NCI-H2227 (cell line): ENCODE results near the gene CPLX3.

Experiments used
- DNase-seq: peaks from one replicate; lab custom pipeline; 2025; ENCODE audit not compliant: unreplicated experiment; lab: John Stamatoyannopoulos, UW

CPLX3 gene

DNA sequence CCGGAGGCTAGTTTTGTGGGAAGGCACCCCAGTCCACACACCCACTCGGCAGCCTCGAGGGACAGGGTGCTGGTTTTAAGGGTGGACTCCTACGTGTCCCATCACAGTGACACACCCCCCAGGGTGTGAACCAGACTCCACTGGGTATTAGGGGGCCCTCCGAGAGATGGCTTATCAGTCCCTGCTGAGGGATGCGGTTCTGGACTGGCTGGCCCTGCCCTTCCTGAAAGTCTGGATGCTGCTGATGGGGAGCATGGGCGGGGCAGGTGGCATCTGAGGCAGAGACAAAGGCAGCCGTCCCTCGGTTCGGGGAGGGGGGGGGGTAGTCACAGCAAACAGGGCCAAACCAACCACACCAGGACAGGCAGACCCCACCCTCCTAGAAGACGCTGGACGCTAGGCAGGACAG lies 17.5 kb downstream of the CPLX3 start:
- DNase-seq, result no peak

- DNase-seq, result no peak
Observed at GRCh38 chr15:74844319-74845207, 18.1 kb downstream of the CPLX3 start.

DNA sequence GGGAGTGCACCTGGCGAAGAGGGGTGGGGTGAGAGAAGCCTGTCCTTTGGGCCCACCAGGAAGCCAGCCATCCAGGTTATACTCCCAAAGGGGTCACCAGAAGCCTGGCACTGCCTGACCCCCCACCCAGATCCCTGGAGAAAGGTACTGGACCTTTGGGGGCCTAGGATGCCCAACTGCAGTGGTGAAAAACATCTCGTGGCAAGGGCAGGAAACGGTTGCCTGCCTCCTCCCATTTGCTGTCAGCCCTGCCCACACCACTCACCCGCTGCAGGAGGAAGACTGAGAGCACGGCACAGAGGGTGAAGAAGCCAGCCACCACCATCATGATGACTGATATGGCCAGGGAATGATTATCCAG lies 18.8 kb downstream of the CPLX3 start:
- no peak for DNase-seq

DNA sequence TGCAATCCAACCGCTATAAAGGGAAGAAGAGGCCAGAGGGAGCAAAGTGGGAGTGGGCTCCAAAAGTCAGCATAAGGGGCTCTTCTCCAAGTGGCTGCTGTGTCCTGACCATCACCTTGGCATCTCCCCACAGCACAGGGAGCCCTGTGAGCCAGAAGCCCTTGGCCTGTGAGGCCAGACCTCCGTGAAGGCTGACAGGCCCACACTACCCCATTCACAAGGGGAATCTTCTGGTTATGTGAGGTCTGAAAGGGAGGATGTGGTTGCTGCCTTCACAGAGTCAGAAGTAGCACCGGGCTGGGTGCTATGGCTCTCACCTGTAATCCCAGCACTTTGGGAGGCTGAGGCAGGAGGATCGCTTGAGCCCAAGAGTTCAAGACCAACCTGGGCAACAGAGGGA lies 19.2 kb downstream of the CPLX3 start:
- no peak for DNase-seq

DNA sequence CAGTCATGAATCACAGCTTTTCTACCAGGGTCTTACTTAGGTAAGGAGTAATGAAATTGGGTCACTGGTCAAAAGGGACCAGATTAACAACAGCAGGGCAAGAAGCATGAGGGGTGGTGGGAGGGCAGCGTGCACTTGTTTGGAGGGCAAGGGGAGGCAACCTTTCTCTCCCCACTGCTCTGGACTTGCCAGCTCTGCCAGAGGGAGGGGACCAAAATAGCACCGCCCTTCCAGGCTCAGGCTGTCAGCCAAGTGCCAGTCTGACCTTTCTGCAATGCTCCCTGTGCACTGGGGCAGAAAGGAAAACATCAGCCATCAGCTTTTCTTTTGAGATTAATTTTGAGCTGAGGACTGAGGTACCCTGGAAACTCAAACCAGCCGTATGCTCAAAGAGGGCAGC lies 21.0 kb downstream of the CPLX3 start:
- no peak for DNase-seq

- DNase-seq, result no peak
Observed at GRCh38 chr15:74850393-74850792, 24.0 kb downstream of the CPLX3 start.

DNA sequence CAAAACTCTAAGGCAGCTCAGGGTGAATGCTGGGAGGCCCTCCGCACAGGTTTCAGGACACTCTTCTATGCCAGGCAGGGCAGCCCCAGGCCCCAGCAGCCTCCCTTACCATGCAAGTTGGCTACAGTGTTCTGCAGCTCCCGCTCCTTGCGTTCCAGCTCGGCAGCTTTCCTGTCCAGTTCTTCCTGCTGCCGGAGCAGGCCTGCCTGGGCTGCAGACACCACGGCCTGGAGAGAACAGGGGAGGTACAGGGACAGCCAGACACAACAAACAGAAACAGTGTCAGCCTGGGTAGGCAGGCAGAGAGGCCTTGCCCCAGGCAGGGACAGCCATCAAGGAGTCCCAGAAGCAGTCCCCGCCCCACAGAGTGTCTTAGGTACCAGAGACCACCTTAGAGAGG lies 25.5 kb downstream of the CPLX3 start:
- DNase-seq, result no peak

- DNase-seq, result no peak
Observed at GRCh38 chr15:74854453-74855022, 28.1 kb downstream of the CPLX3 start.

DNA sequence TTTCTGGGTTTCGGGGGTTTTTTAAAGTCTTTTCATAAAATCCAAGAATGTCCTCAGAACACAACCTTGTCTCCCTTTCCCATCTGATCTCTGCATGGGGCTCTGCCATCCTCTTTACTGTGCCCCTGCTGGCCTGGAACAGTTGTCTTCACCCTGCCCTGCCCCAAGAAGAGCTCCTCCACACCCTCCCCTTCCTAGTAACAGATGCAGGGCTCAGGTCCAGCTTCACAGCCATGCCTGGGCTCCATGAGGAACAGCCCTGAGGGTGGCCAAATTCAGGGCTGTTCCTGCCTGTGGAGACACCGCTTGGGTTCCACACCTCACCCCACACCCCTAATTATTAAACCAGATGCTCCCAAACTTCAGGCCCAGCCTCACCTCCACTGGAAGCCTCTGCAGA lies 29.4 kb downstream of the CPLX3 start:
- DNase-seq, result no peak

GRCh38 chr15:74856537-74856936 lies 30.1 kb downstream of the CPLX3 start:
- no peak for DNase-seq

DNA sequence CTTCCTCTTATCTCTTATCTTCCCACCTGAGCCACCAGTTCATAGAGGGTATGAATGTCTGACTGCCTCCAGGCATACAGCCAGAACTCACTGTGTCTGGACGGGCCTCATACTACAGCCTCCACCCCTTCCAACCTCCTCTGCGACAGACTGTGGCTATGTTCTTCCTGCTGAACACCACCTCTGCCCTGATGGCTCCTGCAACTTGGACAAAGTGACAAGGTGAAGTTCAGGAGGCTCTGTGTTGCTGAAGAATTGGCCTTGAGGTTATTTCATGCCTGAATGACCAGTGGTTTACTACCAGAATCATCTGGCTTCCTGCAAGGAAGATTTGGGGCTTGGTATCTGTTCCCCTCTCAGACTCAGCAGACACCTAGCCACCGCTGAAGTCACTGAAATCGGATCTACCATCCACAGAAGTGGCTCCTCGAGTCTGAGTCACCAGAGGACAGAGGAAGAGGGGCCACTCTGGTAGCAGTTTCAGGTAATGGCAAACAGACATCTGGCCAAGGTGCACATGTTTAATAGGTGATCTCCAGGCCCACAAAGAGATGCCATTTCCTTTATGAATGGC lies 30.7 kb downstream of the CPLX3 start:
- no peak for DNase-seq

DNA sequence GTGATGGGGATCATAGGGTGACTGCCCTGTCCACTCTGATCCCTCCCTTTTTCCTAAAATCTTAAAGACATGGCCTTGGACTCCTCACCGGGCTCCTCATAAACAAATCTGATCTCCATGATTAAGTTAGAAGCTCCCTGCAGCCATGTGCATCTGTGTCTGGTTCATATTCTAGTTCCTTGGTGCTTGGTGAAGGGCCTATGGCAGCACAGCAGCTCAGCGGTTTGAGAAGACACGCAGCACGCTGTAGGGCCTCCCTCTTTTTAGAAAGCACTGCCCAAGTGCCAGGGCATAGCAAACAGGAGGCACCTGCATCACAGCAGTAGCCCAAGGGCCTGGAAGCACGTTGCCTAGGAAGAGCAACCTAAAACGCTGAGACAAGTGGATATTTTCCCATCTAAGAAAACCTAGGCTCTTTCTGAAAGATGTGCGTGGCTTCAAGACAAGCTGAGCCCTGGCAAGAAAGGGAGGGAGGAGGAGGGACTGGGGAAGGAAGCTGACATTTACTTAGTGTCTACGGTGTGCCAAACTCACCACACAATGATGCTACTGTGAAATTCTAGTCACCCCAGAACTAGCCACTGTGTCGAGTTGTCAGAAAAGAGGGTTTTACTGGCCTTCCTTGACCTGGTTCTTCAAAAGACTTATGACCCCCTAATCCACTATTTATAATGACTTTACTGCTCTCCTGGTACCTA lies 31.4 kb downstream of the CPLX3 start:
- DNase-seq, result no peak

- no peak for DNase-seq
Observed at GRCh38 chr15:74858369-74858740, 31.9 kb downstream of the CPLX3 start.

DNA sequence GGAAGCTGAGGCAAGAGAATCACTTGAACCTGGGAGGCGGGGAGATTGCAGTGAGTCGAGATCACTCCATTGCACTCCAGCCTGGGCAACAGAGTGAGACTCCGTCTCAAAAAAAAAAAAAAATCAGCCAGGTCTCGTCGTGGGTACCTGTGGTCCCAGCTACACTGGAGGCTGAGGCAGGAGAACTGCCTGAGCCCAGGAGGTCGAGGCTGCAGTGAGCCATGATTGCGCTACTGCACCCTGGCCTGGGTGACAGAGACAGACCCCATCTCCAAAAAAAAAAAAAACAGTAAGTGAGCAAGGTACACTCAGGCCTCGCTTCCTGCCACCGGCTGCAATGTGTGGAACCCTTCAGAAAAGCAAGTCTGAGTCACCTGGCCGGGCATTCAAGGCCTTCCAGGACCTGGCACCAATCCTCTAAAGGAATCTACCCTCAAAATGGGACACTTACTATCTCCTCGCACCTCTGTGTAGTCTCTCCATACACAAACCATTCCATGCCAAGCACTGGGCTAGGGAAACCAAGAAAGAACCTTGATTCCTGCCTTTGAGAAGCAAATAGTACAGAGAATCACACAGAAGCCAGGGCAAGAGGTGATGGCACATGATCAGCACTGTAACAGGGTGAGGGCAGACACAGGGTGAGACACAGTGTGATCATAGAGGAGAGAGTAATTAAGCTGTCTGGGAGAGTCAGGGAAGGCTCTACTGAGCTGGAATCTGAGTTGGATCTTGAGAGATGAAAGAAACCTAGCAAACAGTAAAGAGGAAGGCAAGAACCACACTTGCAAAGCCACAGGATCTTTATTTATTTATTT lies 37.0 kb downstream of the CPLX3 start:
- no peak for DNase-seq

GRCh38 chr15:74864296-74864695 lies 37.9 kb downstream of the CPLX3 start:
- DNase-seq, result no peak

GRCh38 chr15:74865316-74865715 lies 38.9 kb downstream of the CPLX3 start:
- no peak for DNase-seq

DNA sequence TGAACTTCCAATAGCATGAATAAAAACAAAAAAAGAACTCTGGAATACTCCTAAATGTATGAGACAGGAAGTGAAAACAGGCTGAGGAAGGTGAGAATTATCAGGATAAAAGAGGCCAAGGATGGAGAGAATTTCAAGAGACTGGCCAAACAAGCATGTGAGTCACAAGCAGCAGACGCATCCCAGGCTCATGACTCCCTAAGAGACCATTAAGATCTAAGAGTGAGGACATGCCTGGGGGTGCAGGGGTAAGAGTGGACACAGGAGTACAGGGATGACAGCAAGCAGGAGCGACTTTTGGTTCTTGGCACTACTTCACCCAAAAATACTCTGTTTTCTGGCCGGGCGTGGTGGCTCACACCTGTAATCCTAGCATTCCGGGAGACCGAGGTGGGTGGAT lies 39.7 kb downstream of the CPLX3 start:
- no peak for DNase-seq

- DNase-seq, result no peak
Observed at GRCh38 chr15:74867466-74868038, 41.1 kb downstream of the CPLX3 start.

DNA sequence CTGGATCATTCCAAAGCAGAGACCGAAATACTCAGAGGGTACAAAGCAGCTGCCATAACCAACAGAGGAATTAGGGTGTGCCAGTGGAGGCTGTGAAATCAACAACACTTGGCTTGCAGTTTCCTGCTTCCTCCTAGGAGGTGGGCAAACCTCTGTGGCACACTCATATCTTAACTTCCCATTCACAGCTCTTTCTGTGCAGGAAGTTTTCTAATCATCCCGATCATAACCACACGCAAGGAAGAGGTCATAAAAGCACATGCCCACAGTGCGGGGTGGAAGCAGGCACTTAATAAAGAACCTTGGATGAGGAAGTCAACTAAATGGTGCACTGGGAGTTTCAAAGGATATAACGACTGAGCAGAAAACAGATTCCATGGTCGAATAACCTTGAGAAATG lies 41.6 kb downstream of the CPLX3 start:
- DNase-seq, result no peak

DNA sequence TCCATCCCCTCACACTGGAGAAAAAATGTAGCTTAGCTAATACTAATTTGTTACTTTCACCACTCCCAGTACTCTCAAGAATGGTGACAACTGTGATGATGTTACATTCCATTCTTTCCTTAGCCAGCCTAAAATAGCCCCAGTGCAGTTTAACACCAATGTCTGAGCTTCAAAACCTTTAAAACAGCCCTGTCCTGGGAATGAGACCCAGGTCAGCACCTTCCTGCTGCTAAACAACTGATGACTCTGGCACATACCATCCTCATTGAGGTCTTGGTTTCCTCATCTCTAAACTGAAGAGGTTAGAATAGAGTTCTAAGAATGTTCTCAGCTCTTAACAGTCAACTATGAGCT lies 42.9 kb downstream of the CPLX3 start:
- DNase-seq, result no peak
